IMR-90 (cell line): ENCODE results near the gene ELK3. TPM values are rescaled to one million over a fixed set of nuclear protein-coding genes. Genes with fewer than 3 reads are reported as not detected.

Experiments used
- ATAC-seq: fragments of 200-7000 bp; cut with Tn5 transposase; 2 replicates; pipeline ENCODE4 v1.9.1; 2020; ENCODE audit warnings: low read depth, mild to moderate bottlenecking, moderate library complexity
- BruUV-seq: library from RNA; stranded (reverse); fragments of 400-500 nt; replicated peaks from 2 replicates; lab custom pipeline; 2021; lab: Mats Ljungman, UMichigan
- CTCF ChIA-PET: fragments of 300-600 bp; formaldehyde crosslinking; extraction: SDS; loops from one replicate; lab custom pipeline; 2021; ENCODE audit warnings: antibody characterized with exemption; lab: Yijun Ruan, JAX
- POLR2A ChIA-PET: fragments of 300-600 bp; sonication (Branson Sonifier 250); formaldehyde crosslinking; loops from one replicate; lab custom pipeline; 2022; ENCODE audit warnings: antibody characterized with exemption; ENCODE audit not compliant: unreplicated experiment; lab: Charles Lee
- DNase-seq: peaks from one replicate; pipeline ENCODE4 v3.0.0; 2013
- H2AFZ ChIP-seq: replicated peaks from 2 replicates; pipeline ENCODE3; 2013; ENCODE audit warnings: low read length, mild to moderate bottlenecking; ENCODE audit not compliant: poor library complexity
- H2AK5ac ChIP-seq: 2 replicates; pipeline ENCODE4 v1.6.1; 2013; ENCODE audit warnings: low read depth, low read length, inconsistent platforms
- H2AK9ac ChIP-seq: replicated peaks from 2 replicates; pipeline ENCODE3; 2013; ENCODE audit warnings: mild to moderate bottlenecking, low read depth, low read length, moderate library complexity; ENCODE audit not compliant: poor library complexity
- H2BK120ac ChIP-seq: 2 replicates; pipeline ENCODE4 v1.6.1; 2013; ENCODE audit warnings: low read depth, low read length, inconsistent platforms
- H2BK15ac ChIP-seq: 3 replicates; pipeline ENCODE4 v1.6.1; 2013; ENCODE audit warnings: low read depth, low read length, inconsistent platforms
- H2BK20ac ChIP-seq: 2 replicates; pipeline ENCODE4 v1.6.1; 2013; ENCODE audit warnings: low read depth, mild to moderate bottlenecking, inconsistent platforms, low read length, moderate library complexity
- H2BK5ac ChIP-seq: 2 replicates; pipeline ENCODE4 v1.6.1; 2013; ENCODE audit warnings: mild to moderate bottlenecking, low read depth, low read length, inconsistent platforms; ENCODE audit not compliant: poor library complexity, severe bottlenecking
- H3K14ac ChIP-seq: replicated peaks from 2 replicates; pipeline ENCODE4 v1.6.1; 2013; ENCODE audit warnings: low read depth, low read length, inconsistent platforms
- H3K18ac ChIP-seq: 2 replicates; pipeline ENCODE4 v1.6.1; 2013; ENCODE audit warnings: low read depth, low read length, control low read depth
- H3K23ac ChIP-seq: 2 replicates; pipeline ENCODE4 v1.6.1; 2013; ENCODE audit warnings: low read depth, low read length, inconsistent platforms
- H3K27ac ChIP-seq: 2 replicates; pipeline ENCODE4 v1.5.1; 2013; ENCODE audit warnings: mild to moderate bottlenecking, control low read depth, low read length; ENCODE audit not compliant: insufficient read depth
- H3K27me3 ChIP-seq: 2 replicates; pipeline ENCODE4 v1.6.1; 2013; ENCODE audit warnings: low read length; ENCODE audit not compliant: control insufficient read depth, insufficient read depth
- H3K36me3 ChIP-seq: 2 replicates; pipeline ENCODE4 v1.6.1; 2013; ENCODE audit warnings: low read length, mixed read lengths; ENCODE audit not compliant: control insufficient read depth, insufficient read depth
- H3K4ac ChIP-seq: 2 replicates; pipeline ENCODE4 v1.6.1; 2013; ENCODE audit warnings: low read depth, low read length, inconsistent platforms
- H3K4me1 ChIP-seq: 2 replicates; pipeline ENCODE4 v1.6.1; 2013; ENCODE audit warnings: low read length, mixed read lengths; ENCODE audit not compliant: control insufficient read depth, insufficient read depth
- H3K4me2 ChIP-seq: 2 replicates; pipeline ENCODE4 v1.6.1; 2013; ENCODE audit warnings: low read depth, mild to moderate bottlenecking, control low read depth, low read length, moderate library complexity
- H3K4me3 ChIP-seq: 2 replicates; pipeline ENCODE4 v1.5.1; 2013; ENCODE audit warnings: low read depth, mild to moderate bottlenecking, control low read depth, low read length, moderate library complexity; ENCODE audit not compliant: insufficient read depth
- H3K56ac ChIP-seq: 2 replicates; pipeline ENCODE4 v1.6.1; 2013; ENCODE audit warnings: low read length, inconsistent platforms; ENCODE audit not compliant: insufficient read depth; ENCODE audit errors: extremely low read depth
- H3K79me1 ChIP-seq, 2 experiments: 2 replicates each; pipeline ENCODE4 v1.6.1; 2013; ENCODE audit warnings: low read length in 2 of 2, inconsistent platforms in 1 of 2, low read depth in 1 of 2
- H3K9ac ChIP-seq: 2 replicates; pipeline ENCODE4 v1.6.1; 2013; ENCODE audit warnings: low read depth, low read length, control low read depth
- H3K9me1 ChIP-seq: 2 replicates; pipeline ENCODE4 v1.6.1; 2013; ENCODE audit warnings: low read length, inconsistent platforms; ENCODE audit not compliant: insufficient read depth
- H3K9me3 ChIP-seq: 2 replicates; pipeline ENCODE4 v1.6.1; 2013; ENCODE audit warnings: low read length; ENCODE audit not compliant: control insufficient read depth, insufficient read depth
- H4K20me1 ChIP-seq: 2 replicates; pipeline ENCODE4 v1.6.1; 2013; ENCODE audit warnings: low read length, inconsistent platforms; ENCODE audit not compliant: insufficient read depth
- H4K5ac ChIP-seq: 2 replicates; pipeline ENCODE4 v1.6.1; 2013; ENCODE audit warnings: mild to moderate bottlenecking, low read depth, low read length, control low read depth
- H4K8ac ChIP-seq, 2 experiments: 2 replicates each; pipeline ENCODE4 v1.6.1; 2013; ENCODE audit warnings: low read depth in 2 of 2, low read length in 2 of 2, control low read depth in 1 of 2, inconsistent platforms in 1 of 2
- H4K91ac ChIP-seq: 2 replicates; pipeline ENCODE4 v1.6.1; 2013; ENCODE audit warnings: low read depth, low read length, inconsistent platforms; ENCODE audit not compliant: insufficient read depth
- BHLHE40 ChIP-seq: fragments of 150-350 bp; IDR thresholded peaks from 2 replicates; pipeline ENCODE4 v1.6.1; 2016; ENCODE audit warnings: mild to moderate bottlenecking, low read depth, low read length
- MAZ ChIP-seq: IDR thresholded peaks from 2 replicates; pipeline ENCODE4 v1.6.1; 2012; ENCODE audit warnings: low read depth, mild to moderate bottlenecking, low read length, improper control_type of control experiment, moderate library complexity, borderline replicate concordance
- MXI1 ChIP-seq: IDR thresholded peaks from 2 replicates; pipeline ENCODE4 v1.6.1; 2012; ENCODE audit warnings: low read depth, mild to moderate bottlenecking, low read length, moderate library complexity, borderline replicate concordance
- NFE2L2 ChIP-seq: fragments of 150-350 bp; IDR thresholded peaks from 2 replicates; pipeline ENCODE4 v1.6.1; 2016; ENCODE audit warnings: low read depth, mild to moderate bottlenecking, low read length
- RAD21 ChIP-seq: IDR thresholded peaks from 2 replicates; pipeline ENCODE4 v1.6.1; 2012; ENCODE audit warnings: low read length, improper control_type of control experiment
- RCOR1 ChIP-seq: IDR thresholded peaks from 2 replicates; pipeline ENCODE4 v1.6.1; 2012; ENCODE audit warnings: mild to moderate bottlenecking, low read length, improper control_type of control experiment; ENCODE audit not compliant: insufficient replicate concordance
- RFX5 ChIP-seq: IDR thresholded peaks from 2 replicates; pipeline ENCODE4 v1.8.0; 2012; ENCODE audit warnings: low read depth, mild to moderate bottlenecking, low read length, moderate library complexity
- SMC3 ChIP-seq: fragments of 150-350 bp; IDR thresholded peaks from 2 replicates; pipeline ENCODE4 v1.6.1; 2016; ENCODE audit warnings: low read depth, mild to moderate bottlenecking, antibody characterized with exemption, low read length, moderate library complexity
- WGBS, 2 experiments: methylation state at CpG; one replicate each; pipeline versions ENCODE4 v1.1.5 to v1.1.7; 2013; ENCODE audit warnings: missing lambda C conversion rate in 2 of 2; ENCODE audit not compliant: insufficient read length in 1 of 2; ENCODE audit errors: extremely low coverage in 2 of 2; 5-methylcytosine and 5-hydroxymethylcytosine counted together
- dilution Hi-C: fragments of 300-500 bp; cut with HindIII; formaldehyde crosslinking; loops from one replicate; pipeline ENCODE4 v1.14.3; 2018; ENCODE audit warnings: low sequenced_read_pairs; ENCODE audit not compliant: unreplicated experiment
- in situ Hi-C: fragments of 300-500 bp; cut with MboI; formaldehyde crosslinking; loops from 3 replicates; pipeline ENCODE4 v1.14.3; 2019; ENCODE audit warnings: low sequenced_read_pairs, inconsistent platforms, mixed read lengths
- intact Hi-C: fragments of 100-400 bp; cut with micrococcal nuclease; formaldehyde crosslinking; loops from 2 replicates; pipeline ENCODE4 v1.10.0; 2022
- polyA plus RNA-seq, 3 experiments: library from polyadenylated mRNA; depleted of rRNA; stranded (reverse); fragments of >200 nt; gene quantifications; 2 replicates each; pipeline ENCODE4 v1.2.3, GENCODE V29; 2012; ENCODE audit warnings: low replicate concordance in 1 of 3
- total RNA-seq: library from RNA; depleted of rRNA; stranded (reverse); fragments of >200 nt; gene quantifications from 2 replicates; pipeline ENCODE4 v1.2.3, GENCODE V29; 2012
- TF ChIP-seq, protein P1 (sequence below): fragments of 150-350 bp; IDR thresholded peaks from 2 replicates; pipeline ENCODE4 v1.6.1; 2017; ENCODE audit warnings: mild to moderate bottlenecking, antibody characterized with exemption, low read length, low read depth

The ELK3 gene
- total and polyA plus RNA-seq, 2 of the 4 experiments (the other 2 are of a cell fraction), result 14.5 to 27.5 TPM

- TF ChIP-seq MAZ, result no peak
- TF ChIP-seq RAD21, result no peak
- no peak for TF ChIP-seq SMC3
- no peak for TF ChIP-seq BHLHE40
- TF ChIP-seq MXI1, result no peak
- no peak for TF ChIP-seq RCOR1
- TF ChIP-seq RFX5, result no peak
- TF ChIP-seq NFE2L2, result no peak
- TF ChIP-seq, protein P1, sequence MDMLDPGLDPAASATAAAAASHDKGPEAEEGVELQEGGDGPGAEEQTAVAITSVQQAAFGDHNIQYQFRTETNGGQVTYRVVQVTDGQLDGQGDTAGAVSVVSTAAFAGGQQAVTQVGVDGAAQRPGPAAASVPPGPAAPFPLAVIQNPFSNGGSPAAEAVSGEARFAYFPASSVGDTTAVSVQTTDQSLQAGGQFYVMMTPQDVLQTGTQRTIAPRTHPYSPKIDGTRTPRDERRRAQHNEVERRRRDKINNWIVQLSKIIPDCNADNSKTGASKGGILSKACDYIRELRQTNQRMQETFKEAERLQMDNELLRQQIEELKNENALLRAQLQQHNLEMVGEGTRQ, result no peak
- Histone ChIP-seq H2AK5ac (no peak overlapping the region), H4K5ac (no peak overlapping the region), H3K14ac (no peak overlapping the region), H4K8ac (no peak overlapping the region), H2BK15ac (no peak overlapping the region), H3K18ac (no peak overlapping the region), H3K36me3 (peaks cover 2% of the 10 kb centered on the region), H2BK5ac (no peak overlapping the region), H4K20me1 (peaks cover 36% of the 10 kb centered on the region), H2AK9ac (no peak overlapping the region), H3K79me1 (peaks cover 31 to 75% of the 10 kb centered on the region in 2 experiments), H2BK20ac (no peak overlapping the region), H3K4me3 (no peak overlapping the region), H3K4ac (no peak overlapping the region), H2BK120ac (no peak overlapping the region), H3K27ac (no peak overlapping the region), H3K9me3 (peaks cover 2% of the 10 kb centered on the region; the same call in 1 of the 2 replicates), H3K27me3 (no peaks in the 10 kb centered on the region), H3K9me1 (peaks cover 18% of the 10 kb centered on the region; the same call in 1 of the 2 replicates), H2AFZ (no peak overlapping the region), H3K4me1 (peaks cover 13% of the 10 kb centered on the region), H3K56ac (no peak overlapping the region), H3K9ac (no peak overlapping the region), H4K91ac (no peak overlapping the region), H3K4me2 (no peak overlapping the region), H3K23ac (no peak overlapping the region)
- ATAC-seq (no peak), DNase-seq (no peak)
- BruUV-seq, result no TSS peak
- ChIA-PET CTCF (interaction anchor here (1.5 kb wide), 1 partner anchor 10 kb away, joined by 3 read pairs; no protein-coding TSS in a partner anchor), POLR2A (no interaction called here)
- WGBS, 2 experiments, result no CpG with 5 or more reads among the region's 3 CpGs
- dilution Hi-C loops, result no loop called here
- in situ Hi-C loops, result loop anchor here (10.0 to 25.0 kb wide), 2 partner anchors 309 to 594 kb away; no protein-coding TSS in a partner anchor
- intact Hi-C loops, result no loop called here
Observed at GRCh38 chr12:96205908-96206307, 11.7 kb downstream of the ELK3 start.
